Measurements from ENCODE around the gene EDIL3. TPM values are rescaled to one million over a fixed set of nuclear protein-coding genes. Genes with fewer than 3 reads are reported as not detected.

The EDIL3 gene
- total RNA-seq, 4 donors from 2014 or later, result 9.6 to 16.0 (median 11.1) TPM

DNA sequence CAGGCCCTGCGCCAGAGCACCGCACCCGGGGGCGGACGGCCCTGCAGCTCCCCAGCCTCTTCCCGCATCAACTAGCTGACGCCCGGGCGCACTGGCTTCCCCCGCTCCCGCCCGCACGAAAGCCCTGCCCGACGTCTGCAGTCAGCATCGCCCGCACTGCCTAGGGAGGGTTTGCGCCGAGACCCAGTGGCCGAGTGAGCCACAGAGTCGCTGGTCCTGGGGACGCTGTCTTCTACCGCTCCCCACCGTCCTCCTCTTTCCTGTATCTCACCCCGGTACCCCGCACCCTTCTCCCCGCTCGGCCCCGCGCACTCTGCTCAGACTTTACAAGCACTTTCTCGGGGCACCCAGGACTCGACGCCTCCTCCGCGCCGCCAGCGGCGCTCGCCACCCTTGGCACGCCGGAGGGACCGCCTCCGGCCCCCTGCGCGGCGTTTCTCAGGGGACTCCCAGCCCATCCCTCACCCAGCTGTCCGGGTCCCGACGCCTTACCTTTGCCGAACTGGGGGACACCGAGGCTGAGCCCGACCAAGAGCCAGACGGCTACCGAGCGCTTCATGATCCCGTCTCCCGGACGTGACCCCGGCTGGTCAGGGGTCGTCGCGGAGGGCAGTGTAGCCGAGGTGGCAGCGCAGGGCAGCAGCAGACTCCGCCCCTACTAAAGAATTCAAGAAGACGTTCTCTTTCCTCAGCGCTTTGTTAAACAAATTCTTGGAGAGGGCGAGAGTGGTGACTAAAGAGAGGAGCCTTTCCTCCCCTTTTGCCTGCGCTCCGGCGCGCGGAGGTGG is 670 bp downstream of the EDIL3 start:
- TF ChIP-seq, protein P1, sequence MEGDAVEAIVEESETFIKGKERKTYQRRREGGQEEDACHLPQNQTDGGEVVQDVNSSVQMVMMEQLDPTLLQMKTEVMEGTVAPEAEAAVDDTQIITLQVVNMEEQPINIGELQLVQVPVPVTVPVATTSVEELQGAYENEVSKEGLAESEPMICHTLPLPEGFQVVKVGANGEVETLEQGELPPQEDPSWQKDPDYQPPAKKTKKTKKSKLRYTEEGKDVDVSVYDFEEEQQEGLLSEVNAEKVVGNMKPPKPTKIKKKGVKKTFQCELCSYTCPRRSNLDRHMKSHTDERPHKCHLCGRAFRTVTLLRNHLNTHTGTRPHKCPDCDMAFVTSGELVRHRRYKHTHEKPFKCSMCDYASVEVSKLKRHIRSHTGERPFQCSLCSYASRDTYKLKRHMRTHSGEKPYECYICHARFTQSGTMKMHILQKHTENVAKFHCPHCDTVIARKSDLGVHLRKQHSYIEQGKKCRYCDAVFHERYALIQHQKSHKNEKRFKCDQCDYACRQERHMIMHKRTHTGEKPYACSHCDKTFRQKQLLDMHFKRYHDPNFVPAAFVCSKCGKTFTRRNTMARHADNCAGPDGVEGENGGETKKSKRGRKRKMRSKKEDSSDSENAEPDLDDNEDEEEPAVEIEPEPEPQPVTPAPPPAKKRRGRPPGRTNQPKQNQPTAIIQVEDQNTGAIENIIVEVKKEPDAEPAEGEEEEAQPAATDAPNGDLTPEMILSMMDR (IDR thresholded peaks at IDR 0.05; ENCODE audit: low read depth), result no peak

DNA sequence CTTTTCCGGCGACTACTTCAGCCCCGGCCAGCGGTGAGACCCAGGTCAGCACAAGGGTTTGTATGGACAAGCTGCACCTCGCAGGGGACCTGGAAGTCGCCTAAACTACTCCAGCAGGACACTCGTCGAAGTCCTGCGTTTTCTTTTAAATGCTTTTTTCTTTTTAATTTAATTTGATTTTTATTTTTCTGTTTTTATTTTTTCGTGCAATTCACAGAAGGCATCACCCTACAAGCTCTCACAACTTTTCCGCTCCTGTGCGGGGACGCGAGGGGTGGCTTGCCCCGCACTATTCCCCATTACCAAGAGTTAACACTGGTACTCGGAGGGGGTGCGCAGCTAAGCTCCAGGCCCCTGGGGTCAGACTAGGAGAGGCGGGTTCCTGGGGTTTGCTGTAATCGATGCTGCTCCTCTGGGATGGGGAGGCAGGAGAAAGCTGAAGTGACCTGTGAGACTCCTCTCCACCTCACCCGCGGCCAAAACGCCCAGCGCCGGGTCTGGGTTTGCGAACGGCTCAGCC is 1.3 kb downstream of the EDIL3 start:
- TF ChIP-seq, protein P1 (IDR thresholded peaks at IDR 0.05; ENCODE audit: low read depth), result no peak

DNA sequence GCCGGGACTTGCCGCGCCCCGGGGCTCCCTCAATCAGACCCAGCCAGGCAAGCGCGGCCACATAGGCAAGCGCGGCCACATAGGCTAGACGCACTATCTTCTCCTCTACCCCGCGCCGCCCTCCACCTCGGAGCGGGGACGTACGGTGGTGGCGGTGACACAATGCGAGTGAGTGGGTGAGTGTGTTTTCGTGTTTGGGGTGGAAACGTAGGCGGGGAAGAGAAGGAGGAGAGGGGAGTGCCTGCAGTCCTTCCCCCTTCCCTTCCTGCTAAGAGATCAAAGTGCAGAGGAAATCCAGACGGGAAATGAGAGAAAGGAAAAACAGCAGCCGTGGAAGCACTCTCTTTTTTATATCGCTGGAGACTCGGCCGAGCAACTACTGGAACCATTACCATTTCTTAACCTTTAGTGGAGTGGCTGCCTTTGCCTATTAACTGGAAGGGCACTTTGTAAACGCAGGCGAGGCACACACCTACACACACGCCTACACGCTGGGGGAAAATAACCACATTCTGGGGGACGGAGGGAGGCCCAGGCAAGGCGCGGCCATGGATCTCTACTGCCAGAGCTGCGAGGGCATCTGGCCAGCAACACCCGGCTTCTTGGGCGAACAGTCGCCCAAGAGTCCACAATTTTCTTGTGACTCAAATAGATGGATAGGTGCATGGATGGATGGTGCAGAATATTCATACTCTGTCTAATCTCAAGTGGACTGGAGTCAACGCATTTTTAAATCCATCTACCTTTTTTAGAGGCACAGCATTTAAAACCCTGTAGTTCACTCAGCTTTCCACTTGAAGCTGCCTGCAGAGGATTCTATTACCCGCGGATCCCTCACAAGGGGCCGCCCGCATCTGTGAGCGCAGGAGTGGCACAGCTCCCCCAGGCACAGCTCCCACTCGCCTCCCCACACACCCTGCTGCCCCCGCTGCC is 2.1 kb downstream of the EDIL3 start:
- TF ChIP-seq, protein P1 (IDR thresholded peaks at IDR 0.05; ENCODE audit: low read depth), result no peak

DNA sequence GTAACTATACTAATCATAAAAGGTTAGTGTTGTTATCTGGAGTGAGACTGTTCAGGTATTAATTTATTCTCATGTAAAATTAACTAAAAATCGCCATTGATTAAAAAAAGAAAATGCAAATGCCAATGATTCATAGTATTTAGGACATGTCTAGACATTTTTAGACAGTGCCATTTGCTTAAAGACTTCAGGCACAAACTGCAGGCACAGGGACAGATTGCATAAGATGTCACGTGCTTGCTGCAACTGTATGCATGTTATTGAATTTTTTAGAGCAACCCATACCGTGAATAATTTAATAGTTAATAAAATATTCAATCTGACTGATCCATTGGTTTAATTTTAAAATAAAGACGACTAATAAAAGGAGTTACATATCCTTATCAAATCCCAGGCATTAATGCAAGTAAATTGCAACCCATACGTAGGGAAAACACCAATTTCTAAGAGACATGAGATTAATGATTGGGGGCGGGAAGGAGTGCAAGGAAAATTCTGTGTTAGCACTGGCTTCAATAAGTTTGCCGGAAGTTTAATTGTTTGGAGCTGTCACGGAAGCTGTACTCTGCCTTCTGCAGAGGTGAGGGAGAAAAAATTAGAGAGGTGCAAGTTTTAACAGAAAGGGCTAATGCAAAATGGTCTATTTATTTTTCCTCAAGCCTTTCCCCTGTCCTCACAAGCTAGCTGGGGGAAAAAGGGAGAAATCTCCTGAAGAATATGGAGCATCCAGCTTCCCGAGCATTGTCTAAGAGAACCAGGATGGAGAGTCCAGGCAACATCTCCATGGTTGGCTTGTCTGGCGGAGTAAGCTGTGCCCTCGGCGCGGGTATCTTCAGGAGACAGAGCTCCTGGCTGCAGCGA is 2.9 kb downstream of the EDIL3 start:
- TF ChIP-seq, protein P1 (IDR thresholded peaks at IDR 0.05; ENCODE audit: low read depth), result no peak

DNA sequence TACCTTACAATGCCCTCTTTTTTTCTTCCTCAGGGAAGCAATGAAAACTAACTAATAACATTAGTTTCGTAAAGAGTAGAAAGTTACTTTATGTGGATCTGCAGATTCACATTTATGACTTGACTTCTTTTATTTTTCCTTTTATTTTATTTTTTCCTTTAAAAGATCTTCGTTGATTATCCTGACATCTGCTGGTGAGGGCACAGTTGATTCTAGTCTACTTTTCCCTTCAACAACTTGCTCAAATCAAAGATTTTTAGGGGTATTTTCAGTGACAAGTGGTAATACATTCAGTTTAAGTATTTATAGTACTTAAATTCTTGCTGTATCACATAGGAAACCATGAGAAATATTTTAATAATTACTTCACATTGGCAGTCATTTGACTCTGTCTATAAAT is 4.9 kb downstream of the EDIL3 start:
- TF ChIP-seq, protein P1 (IDR thresholded peaks at IDR 0.05; ENCODE audit: low read depth), result no peak

DNA sequence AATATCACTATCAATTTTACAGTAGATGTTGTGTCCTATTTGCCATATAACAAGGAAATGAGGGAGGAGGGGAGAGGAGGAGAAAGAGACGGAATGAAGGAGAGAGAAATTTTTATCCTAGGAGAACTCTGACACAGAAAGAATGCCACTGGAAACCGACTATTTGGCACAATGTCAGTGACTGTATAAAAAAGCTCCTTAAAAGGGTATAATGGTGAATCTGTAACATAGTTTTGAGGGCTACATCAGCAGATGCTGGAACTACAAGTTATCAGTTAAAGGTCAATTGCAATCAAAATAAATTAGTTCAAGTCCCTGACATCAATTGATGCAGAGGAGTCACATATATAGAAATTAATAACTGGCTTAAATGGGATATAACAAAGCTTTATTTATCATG is 5.7 kb downstream of the EDIL3 start:
- TF ChIP-seq, protein P1 (IDR thresholded peaks at IDR 0.05; ENCODE audit: low read depth), result no peak

Data from subcutaneous adipose tissue (tissue), 4 donors.